Measurements from ENCODE around the gene INTS11.

The INTS11 gene

DNA sequence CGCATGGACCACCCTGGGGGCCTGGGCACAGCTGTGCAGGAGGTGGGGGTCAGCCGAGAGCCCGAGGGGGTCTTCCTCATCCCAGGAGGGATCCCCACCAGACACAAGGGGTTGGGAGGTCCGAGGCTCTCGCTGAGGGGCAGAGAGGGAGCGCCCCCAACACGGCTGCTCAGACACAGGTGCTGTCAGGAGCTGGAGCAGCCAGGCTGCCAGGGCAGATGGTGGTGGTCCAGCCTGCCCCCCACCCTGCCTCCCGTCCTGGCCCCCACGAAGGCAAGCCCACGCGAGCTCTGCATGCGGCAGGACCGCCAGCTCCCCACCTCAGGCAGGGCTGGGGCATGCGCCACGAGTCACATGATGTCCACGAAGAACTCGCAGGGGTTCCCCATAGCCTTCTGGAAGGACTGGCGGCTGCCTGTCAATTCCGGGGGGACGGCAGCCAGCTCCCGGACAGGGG lies 11.4 kb upstream of the INTS11 start:
- TF ChIP-seq CTCF (IDR thresholded peaks at IDR 0.05; ENCODE audit: borderline replicate concordance, insufficient read depth, low read depth, low read length), result no peak

DNA sequence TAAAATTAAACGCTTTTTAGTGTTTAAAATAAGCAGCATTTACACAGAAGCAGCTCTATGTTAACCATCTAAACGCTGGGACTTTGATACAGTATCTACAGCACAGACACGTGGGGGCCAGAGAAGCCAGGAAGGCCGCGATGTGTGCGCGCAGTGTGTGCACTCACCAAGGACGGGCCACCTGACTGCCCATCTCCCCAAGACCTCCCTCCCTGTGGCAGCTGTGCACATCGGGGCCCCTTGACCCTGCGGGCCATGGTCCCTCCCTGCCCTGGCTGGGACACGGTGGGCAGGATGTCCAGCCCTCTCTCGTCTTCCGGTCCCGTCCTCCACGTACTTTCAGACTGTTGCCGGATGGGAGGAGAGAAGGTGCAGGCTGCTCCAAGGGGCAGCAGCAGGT lies 10.8 kb upstream of the INTS11 start:
- TF ChIP-seq CTCF (IDR thresholded peaks at IDR 0.05; ENCODE audit: borderline replicate concordance, insufficient read depth, low read depth, low read length), result no peak
- no peak overlapping the region for H3K4me3 ChIP-seq (ENCODE audit: low read depth, low read length)

More for the DNA sequence above, 11.4 kb upstream of the INTS11 start:
- no peak overlapping the region for H3K4me3 ChIP-seq (ENCODE audit: low read depth, low read length)

DNA sequence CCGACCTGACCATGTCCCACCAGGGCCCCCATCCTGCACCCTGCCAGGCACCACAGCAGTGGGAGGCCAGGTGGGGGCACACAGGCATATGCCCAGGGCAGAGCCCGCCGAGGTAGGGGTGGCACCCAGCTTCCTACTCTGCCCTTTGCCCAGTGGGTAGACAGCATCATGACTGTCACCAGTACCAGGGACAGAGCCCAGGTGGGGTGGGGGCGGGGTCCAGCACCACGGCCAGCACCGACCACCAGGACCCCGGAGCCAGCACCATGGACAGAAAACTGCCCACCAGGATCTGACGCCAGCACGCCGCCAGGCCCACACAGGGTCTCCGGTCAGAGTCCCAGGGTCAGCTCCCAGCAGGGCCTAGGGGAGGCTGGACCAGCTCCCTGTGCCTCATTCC lies 10.4 kb upstream of the INTS11 start:
- H3K4me3 ChIP-seq (ENCODE audit: low read depth, low read length), result no peak overlapping the region
- TF ChIP-seq CTCF (IDR thresholded peaks at IDR 0.05; ENCODE audit: borderline replicate concordance, insufficient read depth, low read depth, low read length), result no peak

DNA sequence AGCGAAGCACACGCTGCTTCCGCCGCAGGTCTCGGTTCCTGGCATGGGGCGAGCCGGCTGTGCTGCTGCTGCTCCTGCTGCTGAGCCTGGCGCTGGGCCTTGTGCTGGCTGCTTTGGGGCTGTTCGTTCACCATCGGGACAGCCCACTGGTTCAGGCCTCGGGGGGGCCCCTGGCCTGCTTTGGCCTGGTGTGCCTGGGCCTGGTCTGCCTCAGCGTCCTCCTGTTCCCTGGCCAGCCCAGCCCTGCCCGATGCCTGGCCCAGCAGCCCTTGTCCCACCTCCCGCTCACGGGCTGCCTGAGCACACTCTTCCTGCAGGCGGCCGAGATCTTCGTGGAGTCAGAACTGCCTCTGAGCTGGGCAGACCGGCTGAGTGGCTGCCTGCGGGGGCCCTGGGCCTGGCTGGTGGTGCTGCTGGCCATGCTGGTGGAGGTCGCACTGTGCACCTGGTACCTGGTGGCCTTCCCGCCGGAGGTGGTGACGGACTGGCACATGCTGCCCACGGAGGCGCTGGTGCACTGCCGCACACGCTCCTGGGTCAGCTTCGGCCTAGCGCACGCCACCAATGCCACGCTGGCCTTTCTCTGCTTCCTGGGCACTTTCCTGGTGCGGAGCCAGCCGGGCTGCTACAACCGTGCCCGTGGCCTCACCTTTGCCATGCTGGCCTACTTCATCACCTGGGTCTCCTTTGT lies 9.2 kb upstream of the INTS11 start:
- no peak for TF ChIP-seq CTCF (IDR thresholded peaks at IDR 0.05; ENCODE audit: borderline replicate concordance, insufficient read depth, low read depth, low read length)
- H3K4me3 ChIP-seq (ENCODE audit: low read depth, low read length), result no peak overlapping the region

GRCh38 chr1:1332774-1333480 lies 8.5 kb upstream of the INTS11 start:
- no peak for TF ChIP-seq CTCF (IDR thresholded peaks at IDR 0.05; ENCODE audit: borderline replicate concordance, insufficient read depth, low read depth, low read length)
- H3K4me3 ChIP-seq (ENCODE audit: low read depth, low read length), result no peak overlapping the region

DNA sequence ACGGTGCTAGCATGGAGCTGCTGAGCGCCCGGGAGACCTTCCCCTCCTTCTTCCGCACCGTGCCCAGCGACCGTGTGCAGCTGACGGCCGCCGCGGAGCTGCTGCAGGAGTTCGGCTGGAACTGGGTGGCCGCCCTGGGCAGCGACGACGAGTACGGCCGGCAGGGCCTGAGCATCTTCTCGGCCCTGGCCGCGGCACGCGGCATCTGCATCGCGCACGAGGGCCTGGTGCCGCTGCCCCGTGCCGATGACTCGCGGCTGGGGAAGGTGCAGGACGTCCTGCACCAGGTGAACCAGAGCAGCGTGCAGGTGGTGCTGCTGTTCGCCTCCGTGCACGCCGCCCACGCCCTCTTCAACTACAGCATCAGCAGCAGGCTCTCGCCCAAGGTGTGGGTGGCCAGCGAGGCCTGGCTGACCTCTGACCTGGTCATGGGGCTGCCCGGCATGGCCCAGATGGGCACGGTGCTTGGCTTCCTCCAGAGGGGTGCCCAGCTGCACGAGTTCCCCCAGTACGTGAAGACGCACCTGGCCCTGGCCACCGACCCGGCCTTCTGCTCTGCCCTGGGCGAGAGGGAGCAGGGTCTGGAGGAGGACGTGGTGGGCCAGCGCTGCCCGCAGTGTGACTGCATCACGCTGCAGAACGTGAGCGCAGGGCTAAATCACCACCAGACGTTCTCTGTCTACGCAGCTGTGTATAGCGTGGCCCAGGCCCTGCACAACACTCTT lies 7.7 kb upstream of the INTS11 start:
- no peak for TF ChIP-seq CTCF (IDR thresholded peaks at IDR 0.05; ENCODE audit: borderline replicate concordance, insufficient read depth, low read depth, low read length)
- no peak overlapping the region for H3K4me3 ChIP-seq (ENCODE audit: low read depth, low read length)

Data from GM12875 (cell line).